GM18907 (cell line): ENCODE results near the gene TTLL10.

Experiments
- ATAC-seq: cut with Tn5 transposase; IDR thresholded peaks from one replicate; pipeline ENCODE4 v1.9.1; 2021; ENCODE audit warnings: mild to moderate bottlenecking, moderate library complexity; ENCODE audit not compliant: unreplicated experiment

Gene TTLL10

DNA sequence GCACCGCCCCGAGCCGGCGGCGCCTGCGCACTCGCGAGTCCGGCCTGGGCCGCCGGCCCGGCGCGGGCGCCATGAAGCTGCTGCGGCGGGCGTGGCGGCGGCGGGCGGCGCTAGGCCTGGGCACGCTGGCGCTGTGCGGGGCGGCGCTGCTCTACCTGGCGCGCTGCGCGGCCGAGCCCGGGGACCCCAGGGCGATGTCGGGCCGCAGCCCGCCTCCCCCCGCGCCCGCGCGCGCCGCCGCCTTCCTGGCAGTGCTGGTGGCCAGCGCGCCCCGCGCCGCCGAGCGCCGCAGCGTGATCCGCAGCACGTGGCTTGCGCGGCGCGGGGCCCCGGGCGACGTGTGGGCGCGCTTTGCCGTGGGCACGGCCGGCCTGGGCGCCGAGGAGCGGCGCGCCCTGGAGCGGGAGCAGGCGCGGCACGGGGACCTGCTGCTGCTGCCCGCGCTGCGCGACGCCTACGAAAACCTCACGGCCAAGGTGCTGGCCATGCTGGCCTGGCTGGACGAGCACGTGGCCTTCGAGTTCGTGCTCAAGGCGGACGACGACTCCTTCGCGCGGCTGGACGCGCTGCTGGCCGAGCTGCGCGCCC lies 58.6 kb downstream of the TTLL10 start, which contains the start of gene B3GALT6:
Gene B3GALT6, plus strand, starts transcription at position 30 of the 588 bp plus-strand sequence. Its CDS starts 42 bp downstream, at position 72.
- peak; percentile 5 for ATAC-seq

GRCh38 chr1:1232796-1233566 lies 59.3 kb downstream of the TTLL10 start:
- ATAC-seq: no peak

DNA sequence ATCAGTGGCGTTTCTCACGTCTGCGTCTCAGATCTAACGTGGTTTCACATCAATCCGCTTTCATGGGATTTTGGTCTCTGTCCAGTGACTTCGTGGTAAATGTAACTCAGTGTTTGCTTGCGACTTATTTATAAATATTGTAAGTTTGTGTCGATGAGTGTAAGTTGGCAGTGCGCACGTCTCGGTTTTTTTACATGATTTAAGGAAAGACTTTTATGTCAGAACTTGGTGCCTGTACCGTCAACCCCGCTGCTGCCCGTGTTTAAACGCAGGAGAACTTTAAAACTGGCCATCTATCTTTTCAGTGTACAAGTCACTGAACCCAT lies 59.9 kb downstream of the TTLL10 start:
- ATAC-seq: no peak

DNA sequence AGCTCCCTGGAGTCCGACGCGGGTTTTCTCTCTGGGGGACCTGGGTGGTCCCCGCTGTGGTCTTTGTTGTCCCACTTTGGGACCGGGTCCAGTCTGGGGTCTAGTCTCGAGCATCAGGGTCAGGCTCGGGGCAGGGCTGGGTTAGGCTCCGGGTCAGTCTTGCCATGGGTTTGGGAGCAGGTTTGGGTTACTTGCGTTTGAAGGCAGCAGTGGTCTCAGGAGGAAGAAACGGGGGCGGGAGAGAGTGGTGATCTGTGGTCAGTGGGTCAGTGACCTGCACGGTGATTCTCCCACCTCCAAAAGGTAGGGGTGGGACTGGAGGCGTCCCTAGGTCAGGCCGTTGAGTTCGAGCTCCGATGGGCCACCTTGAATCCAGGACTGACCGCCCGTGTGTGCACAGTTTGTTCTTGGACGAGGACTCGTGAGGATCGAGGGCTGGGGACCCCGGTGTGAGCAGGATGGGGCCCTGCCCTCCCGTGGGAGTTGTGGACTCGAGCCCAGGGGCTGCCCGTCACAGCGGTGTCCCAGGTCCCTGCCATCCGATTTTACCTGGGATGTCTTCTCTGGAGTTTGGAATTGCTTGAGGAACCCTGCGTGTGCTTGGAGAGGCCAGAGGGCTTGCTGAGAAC lies 60.6 kb downstream of the TTLL10 start:
- no peak for ATAC-seq

GRCh38 chr1:1235016-1235744 lies 61.5 kb downstream of the TTLL10 start:
- ATAC-seq: no peak

GRCh38 chr1:1236176-1236763 lies 62.6 kb downstream of the TTLL10 start:
- ATAC-seq: no peak

- no peak for ATAC-seq
Measured at GRCh38 chr1:1236945-1237873, 63.5 kb downstream of the TTLL10 start.

DNA sequence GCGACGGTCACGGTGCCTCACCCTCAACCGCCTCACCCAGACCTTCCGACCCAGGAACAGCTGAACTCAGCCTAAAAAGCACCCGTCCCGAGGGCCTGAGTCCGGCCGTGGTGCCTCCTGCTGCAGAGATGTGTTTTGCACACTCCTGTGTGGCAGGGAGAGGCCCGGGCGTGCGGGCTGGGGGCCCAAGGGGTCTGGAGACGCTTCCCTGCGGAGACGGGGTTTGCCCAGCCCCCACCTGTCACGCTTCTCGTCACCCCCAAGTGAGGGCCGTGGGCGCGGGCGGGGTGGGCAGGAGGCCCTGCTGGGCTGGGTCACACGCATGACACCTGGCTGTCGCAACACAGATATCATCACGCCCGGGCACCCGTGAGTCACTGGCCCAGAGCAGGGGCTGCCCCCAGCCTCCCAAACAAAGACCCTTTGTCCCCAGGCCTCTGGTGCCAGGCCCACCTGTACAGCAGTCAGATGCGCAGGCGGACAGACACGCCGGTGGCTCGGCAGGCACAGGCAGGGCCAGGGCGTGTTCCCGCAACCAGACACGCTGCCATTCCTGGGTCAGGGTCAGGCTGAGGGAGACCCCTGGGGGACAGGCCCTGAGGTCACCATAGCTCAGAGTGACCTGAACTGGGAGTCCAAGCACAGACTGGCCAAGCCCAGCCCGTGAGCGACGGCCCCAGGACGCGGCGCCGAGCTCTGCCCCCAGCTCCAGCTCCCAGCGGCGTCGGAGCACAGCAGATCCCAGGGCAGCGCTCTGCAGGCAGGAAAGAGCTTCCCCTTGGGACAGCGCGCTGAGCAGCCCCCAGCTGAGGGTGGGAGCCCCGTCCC lies 64.4 kb downstream of the TTLL10 start:
- no peak for ATAC-seq

GRCh38 chr1:1238702-1239178 lies 65.1 kb downstream of the TTLL10 start:
- no peak for ATAC-seq

DNA sequence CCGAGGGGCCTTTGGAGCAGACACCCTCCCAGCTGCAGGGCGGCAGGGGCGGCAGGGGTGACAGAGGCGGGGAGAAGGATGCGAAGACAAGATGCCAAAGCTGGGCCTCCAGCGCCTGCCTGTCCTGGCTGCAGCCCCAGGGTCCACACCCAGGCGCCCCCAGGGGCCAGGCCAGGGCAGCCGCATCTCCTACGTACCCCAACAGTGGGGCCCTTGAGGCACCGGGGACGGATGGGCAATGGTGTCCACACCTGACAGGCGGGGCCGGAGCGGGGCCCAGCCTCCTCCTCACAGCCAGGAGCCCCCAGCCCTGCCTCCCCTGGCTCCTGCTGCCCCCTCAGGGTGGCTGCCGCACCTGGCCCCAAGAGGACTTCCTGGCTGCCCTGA lies 65.5 kb downstream of the TTLL10 start:
- no peak for ATAC-seq

DNA sequence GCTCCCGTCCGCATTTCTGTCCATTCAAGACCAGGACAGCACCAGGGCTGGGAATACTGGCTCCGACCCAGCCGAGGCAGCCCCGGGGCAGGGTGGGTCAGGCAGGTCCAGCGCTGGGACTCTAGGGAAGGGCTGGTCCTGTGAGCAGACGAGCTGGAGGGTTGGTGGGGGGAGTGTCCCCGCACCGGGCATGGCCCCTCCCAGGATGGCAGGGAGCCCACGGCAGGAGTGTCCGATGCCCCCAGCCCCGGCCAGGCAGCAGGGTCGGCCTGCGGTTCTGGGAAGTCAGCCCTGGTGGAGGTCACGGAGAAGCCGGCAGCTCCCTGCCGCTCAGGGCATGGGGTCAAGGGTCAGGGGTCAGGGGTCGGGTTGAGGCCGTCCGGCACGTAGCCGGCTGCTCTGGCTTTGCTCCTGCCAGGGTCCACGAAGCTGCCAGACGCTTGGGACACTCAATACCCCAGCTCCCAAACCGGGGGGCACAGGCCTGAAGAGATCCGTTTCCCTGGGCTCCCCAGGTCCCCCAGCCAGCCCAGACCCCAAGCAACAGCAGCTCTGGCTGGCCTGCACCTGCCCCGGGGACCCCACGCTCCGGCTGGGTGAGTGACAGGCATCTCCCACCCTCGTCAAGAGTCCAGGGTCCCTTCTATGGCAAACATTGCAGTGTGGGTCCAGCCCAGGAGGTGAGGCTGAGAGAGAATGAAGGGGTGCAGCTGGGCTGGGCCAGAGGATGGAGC lies 66.1 kb downstream of the TTLL10 start:
- no peak for ATAC-seq

DNA sequence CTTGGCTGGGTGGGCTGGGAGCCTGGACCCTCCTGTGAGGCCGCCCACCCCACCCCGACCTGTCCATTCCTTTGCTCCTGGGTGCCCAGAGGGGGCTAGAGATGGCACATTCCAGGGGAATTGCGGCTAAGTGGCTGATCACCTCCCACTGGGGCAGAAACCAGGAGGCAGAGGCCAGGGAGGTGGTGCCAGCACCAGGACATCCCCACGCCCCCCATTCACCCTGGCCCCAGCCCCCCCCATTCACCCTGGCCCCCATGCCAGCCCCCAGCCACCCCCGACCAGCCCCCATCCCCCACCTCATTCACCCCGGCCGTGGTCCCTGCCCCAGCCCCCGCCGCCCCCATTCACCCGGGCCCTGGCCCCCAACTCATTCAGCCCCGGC lies 66.7 kb downstream of the TTLL10 start:
- no peak for ATAC-seq

GRCh38 chr1:1240822-1241587 lies 67.3 kb downstream of the TTLL10 start:
- no peak for ATAC-seq

DNA sequence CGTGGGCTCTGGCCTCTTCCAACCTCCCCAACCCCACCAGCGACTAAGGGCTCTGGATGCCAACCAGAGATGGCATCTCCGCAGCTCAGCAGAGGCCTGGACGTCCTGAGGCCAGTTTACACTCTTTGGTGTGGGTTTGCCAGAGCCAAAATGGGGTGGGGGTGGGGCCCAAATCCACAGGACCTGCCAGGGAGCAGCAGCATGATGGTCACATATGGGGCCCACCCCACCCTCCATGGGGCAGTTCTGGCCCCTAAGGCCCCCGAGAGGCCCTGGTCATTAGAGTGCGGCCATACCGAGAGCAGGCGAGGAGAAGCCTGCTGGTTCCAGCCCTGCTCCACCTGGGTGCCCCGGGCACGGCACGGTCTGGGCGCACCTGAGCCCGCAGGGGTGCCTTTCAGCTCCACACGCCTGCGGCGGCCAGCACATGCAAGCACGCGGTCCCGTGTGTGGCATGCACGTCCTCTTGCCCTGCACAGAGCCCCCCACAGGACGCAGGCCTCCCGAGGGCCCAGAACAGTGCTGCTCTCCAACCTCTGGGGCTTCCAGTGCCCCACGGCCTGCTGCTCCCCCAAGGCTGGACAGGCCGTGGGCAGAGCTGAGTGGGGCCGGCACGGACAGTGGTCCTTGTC lies 68.0 kb downstream of the TTLL10 start:
- ATAC-seq: no peak

DNA sequence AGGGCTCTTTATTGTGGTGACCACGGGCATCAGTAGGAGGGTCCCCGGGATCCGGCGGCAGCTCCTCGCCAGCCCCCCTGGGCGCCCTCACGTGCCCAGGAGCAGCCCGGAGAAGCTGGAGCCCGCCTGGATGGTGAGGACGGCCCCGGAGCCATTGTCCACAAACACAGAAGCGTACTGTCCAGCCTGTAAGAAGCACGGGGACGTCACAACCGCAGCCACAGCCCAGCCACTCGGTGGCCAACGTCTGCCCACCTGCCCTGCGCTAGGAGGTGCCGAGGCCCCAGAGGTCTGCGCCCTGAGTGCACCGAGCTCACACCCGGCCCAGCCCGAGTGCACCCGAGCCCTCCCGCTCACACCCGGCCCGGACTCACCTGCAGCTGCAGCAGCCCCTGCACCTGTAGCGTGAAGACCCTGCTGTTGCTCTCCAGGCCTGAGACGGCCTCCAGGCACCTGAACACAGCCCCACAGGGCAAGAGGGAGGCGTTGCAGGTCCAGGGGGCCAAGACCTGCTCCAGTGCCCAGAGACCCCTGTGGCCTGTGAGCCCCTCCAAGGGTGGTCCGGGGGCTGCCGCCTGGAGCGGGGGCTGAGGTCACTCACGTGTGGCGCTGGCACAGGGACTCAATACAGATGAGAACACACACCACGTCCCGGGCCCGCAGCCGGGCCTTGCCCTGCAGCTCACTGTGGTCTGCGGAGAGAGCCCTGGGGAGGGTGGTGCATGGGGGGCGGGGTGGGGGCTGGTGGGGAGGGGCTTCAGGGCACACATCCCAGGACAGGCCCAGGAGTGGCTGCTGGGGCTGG lies 69.0 kb downstream of the TTLL10 start:
- ATAC-seq: no peak

- ATAC-seq: no peak
Measured at GRCh38 chr1:1243266-1243660, 69.6 kb downstream of the TTLL10 start.

- no peak for ATAC-seq
Measured at GRCh38 chr1:1243807-1244191, 70.1 kb downstream of the TTLL10 start.
